Measurements from ENCODE around the gene KIF3B.

GRCh38 chr20:32234135-32234808 is 43.2 kb upstream of the KIF3B start:
- TF ChIP-seq CTCF (optimal IDR thresholded peaks at IDR 0.05 in 1 of 3, IDR thresholded peaks at IDR 0.05 in 1 of 3, conservative IDR thresholded peaks at IDR 0.05 in 1 of 3; ENCODE audit: extremely low read depth in 1 of 3, insufficient read depth in 2 of 3, low read length in 3 of 3), result no peak
- no peak for TF ChIP-seq EZH2 (IDR thresholded peaks at IDR 0.05; ENCODE audit: low read length)

Measured in keratinocyte (primary cell).